ENCODE measurements around the gene TAF1A. TPM values are rescaled to one million over a fixed set of nuclear protein-coding genes. Genes with fewer than 3 reads are reported as not detected.

The TAF1A gene
- total RNA-seq, 3 donors from 2014 or later (not counting 1 experiment from before 2014, with no cell fraction given): 5.2 to 10.4 (median 7.1) TPM

DNA sequence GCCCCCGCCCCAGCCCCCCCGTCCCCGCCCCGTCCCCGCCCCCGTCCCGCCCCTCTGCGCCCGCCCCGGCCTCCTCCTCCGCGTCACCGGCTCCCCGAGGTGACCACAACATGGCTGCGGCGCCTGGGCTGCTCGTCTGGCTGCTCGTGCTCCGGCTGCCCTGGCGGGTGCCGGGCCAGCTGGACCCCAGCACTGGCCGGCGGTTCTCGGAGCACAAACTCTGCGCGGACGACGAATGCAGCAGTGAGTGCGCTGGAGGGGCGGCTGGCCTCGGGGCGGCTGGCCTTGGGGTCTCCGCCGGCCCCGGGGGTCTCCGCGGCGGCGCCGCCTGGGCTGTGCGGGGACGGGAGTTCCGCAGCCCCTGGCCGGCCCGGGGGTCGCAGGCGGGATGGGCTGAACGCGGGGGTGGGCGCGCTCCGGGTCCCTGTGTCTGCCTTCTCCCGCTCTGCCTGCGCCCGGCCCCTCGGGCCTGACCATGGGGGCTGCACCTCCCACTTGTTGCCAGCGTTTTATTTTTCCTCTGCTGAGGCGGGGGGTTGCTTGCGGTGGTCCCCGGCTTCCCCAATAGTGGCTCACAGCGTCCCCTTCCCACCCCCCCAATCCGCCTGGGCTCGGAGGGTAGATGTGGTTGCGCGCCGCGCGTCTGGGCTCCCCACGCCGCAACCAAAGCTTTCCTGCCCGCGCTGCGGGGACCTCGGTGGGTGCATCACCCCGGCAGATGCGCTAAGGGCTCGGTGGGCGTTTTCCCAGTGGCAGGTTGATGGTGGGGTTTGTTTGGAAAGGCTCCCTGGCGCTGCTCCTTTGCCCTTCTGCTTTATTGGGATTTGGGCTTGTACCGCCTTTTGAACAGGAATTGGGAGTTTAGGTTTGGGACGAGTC, 28.5 kb upstream of the TAF1A start, which contains the start of gene MIA3:
Gene MIA3, plus strand, starts transcription at position 97 of the 879 bp plus-strand sequence. Its CDS starts 14 bp downstream, at position 111.
- Histone ChIP-seq H3K27ac (ENCODE audit: low read length) (peak within 1 kb of the TSS; percentile 85), H3K27me3 (ENCODE audit: control insufficient read depth, insufficient read depth, low read length) (peaks cover 13% of the 10 kb centered on the region), H3K36me3 (ENCODE audit: control insufficient read depth, insufficient read depth, low read length) (peaks cover 5% of the 10 kb centered on the region), H3K4me3 (ENCODE audit: low read length) (peak within 1 kb of the TSS; percentile 65), H3K9me3 (ENCODE audit: control insufficient read depth, insufficient read depth, low read length) (no peaks in the 10 kb centered on the region), H3K4me1 (ENCODE audit: control insufficient read depth, insufficient read depth, low read length) (peaks cover 13% of the 10 kb centered on the region)
- DNase-seq (peak; percentile 69), ATAC-seq (peak; percentile 63 to 80 (median 69))
- H3K9me3 Mint-ChIP-seq: no peaks in the 10 kb centered on the region
- TF ChIP-seq, protein P1, sequence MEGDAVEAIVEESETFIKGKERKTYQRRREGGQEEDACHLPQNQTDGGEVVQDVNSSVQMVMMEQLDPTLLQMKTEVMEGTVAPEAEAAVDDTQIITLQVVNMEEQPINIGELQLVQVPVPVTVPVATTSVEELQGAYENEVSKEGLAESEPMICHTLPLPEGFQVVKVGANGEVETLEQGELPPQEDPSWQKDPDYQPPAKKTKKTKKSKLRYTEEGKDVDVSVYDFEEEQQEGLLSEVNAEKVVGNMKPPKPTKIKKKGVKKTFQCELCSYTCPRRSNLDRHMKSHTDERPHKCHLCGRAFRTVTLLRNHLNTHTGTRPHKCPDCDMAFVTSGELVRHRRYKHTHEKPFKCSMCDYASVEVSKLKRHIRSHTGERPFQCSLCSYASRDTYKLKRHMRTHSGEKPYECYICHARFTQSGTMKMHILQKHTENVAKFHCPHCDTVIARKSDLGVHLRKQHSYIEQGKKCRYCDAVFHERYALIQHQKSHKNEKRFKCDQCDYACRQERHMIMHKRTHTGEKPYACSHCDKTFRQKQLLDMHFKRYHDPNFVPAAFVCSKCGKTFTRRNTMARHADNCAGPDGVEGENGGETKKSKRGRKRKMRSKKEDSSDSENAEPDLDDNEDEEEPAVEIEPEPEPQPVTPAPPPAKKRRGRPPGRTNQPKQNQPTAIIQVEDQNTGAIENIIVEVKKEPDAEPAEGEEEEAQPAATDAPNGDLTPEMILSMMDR (IDR thresholded peaks at IDR 0.05): no peak
- H3K36me3 Mint-ChIP-seq: no peaks in the 10 kb centered on the region
- intact Hi-C loops (cut with micrococcal nuclease): no loop called here
- peak within 1 kb of the TSS; percentile 90 for H3K4me3 Mint-ChIP-seq
- peak within 1 kb of the TSS; percentile 87 to 96 for H3K27ac Mint-ChIP-seq
- H3K4me1 Mint-ChIP-seq: peaks cover 23 to 26% of the 10 kb centered on the region in 2 donors
- under 1% methylated on average over 78 of the region's 81 CpGs for WGBS (ENCODE audit: insufficient coverage)
- H3K27me3 Mint-ChIP-seq (ENCODE audit: low read depth in 2 of 2): peaks cover 22 to 32% of the 10 kb centered on the region in 2 donors

- ATAC-seq (peak; percentile 85 to 92 (median 89)), DNase-seq (peak; percentile 85 to 98)
- H3K4me1 ChIP-seq (ENCODE audit: control insufficient read depth, insufficient read depth, low read length): peaks cover 13% of the 10 kb centered on the region
- Mint-ChIP-seq H3K36me3 (no peaks in the 10 kb centered on the region), H3K4me1 (peaks cover 23 to 26% of the 10 kb centered on the region in 2 donors), H3K27ac (peak overlapping the region; percentile 87 to 96), H3K9me3 (no peaks in the 10 kb centered on the region), H3K27me3 (ENCODE audit: low read depth in 2 of 2) (peaks cover 28 to 39% of the 10 kb centered on the region in 2 donors), H3K4me3 (peak overlapping the region; percentile 90)
- peaks cover 17% of the 10 kb centered on the region for H3K27me3 ChIP-seq (ENCODE audit: control insufficient read depth, insufficient read depth, low read length)
- intact Hi-C loops (cut with micrococcal nuclease): loop anchor here (1.0 kb wide), 1 partner anchor 28 kb away; the partner anchor contains the start of gene TAF1A
- no peaks in the 10 kb centered on the region for H3K36me3 ChIP-seq (ENCODE audit: control insufficient read depth, insufficient read depth, low read length)
- under 1% methylated on average over 30 of the region's 37 CpGs for whole genome bisulfite sequencing (ENCODE audit: insufficient coverage)
- H3K9me3 ChIP-seq (ENCODE audit: control insufficient read depth, insufficient read depth, low read length): no peaks in the 10 kb centered on the region
- TF ChIP-seq, protein P1 (IDR thresholded peaks at IDR 0.05): no peak
- peak overlapping the region; percentile 65 for H3K4me3 ChIP-seq (ENCODE audit: low read length)
- peak overlapping the region; percentile 85 for H3K27ac ChIP-seq (ENCODE audit: low read length)
Measured at GRCh38 chr1:222617367-222617951, 27.7 kb upstream of the TAF1A start.

DNA sequence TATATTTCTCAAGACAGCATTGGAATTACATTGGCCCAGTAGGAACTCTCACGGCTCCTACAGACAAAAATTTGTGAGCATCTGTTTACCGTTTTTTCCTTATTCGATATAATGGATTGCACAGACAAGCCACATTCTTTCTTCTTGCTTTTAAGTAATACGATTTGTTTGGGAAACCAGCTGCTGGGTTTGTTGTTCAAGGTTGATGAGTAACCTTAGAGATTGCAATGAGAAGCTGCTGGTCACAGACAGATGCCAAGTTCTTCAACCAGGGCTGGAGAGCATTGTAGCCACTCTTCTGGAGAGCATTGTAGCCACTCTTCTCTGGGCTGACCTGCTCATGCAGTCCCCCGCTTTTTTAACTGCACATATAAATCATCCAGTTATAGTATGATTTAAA, 26.8 kb upstream of the TAF1A start:
- H3K4me3 Mint-ChIP-seq: peak overlapping the region; percentile 90
- H3K27ac ChIP-seq (ENCODE audit: low read length): no peak overlapping the region
- ATAC-seq (no peak), DNase-seq (peak in 1 of 2 donors; percentile 13)
- intact Hi-C loops (cut with micrococcal nuclease): no loop called here
- H3K27ac Mint-ChIP-seq: peak overlapping the region; percentile 87 to 96
- H3K4me1 Mint-ChIP-seq: peaks cover 23 to 26% of the 10 kb centered on the region in 2 donors
- H3K36me3 Mint-ChIP-seq: no peaks in the 10 kb centered on the region
- no peaks in the 10 kb centered on the region for H3K9me3 ChIP-seq (ENCODE audit: control insufficient read depth, insufficient read depth, low read length)
- H3K27me3 ChIP-seq (ENCODE audit: control insufficient read depth, insufficient read depth, low read length): peaks cover 17% of the 10 kb centered on the region
- peaks cover 36 to 49% of the 10 kb centered on the region in 2 donors for H3K27me3 Mint-ChIP-seq (ENCODE audit: low read depth in 2 of 2)
- H3K9me3 Mint-ChIP-seq: no peaks in the 10 kb centered on the region
- H3K4me1 ChIP-seq (ENCODE audit: control insufficient read depth, insufficient read depth, low read length): peaks cover 13% of the 10 kb centered on the region
- 99% methylated on average over 4 of the region's 5 CpGs for WGBS (ENCODE audit: insufficient coverage)
- TF ChIP-seq, protein P1 (IDR thresholded peaks at IDR 0.05): no peak
- no peak overlapping the region for H3K4me3 ChIP-seq (ENCODE audit: low read length)
- H3K36me3 ChIP-seq (ENCODE audit: control insufficient read depth, insufficient read depth, low read length): no peaks in the 10 kb centered on the region
